HepG2 (cell line): ENCODE data around the gene ARHGAP22.

Source experiments
- BHLHE40 ChIP-seq: IDR thresholded peaks from 2 replicates; pipeline ENCODE4 v1.6.1; 2011; ENCODE audit warnings: low read length, improper control_type of control experiment
- ERF ChIP-seq: IDR thresholded peaks from 2 replicates; pipeline ENCODE4 v1.6.1; 2018; ENCODE audit warnings: missing biosample characterization, missing genetic modification reagents
- KLF15 ChIP-seq: sonication (generic); formaldehyde crosslinking; IDR thresholded peaks from 2 replicates; pipeline ENCODE4 v1.8.1; 2023; ENCODE audit warnings: borderline replicate concordance, mild to moderate bottlenecking, inconsistent platforms, missing genetic modification reagents, mixed read lengths

- TF ChIP-seq KLF15 (no peak), ERF (CRISPR knock-in tag) (no peak), BHLHE40 (no peak)
Measured at GRCh38 chr10:48406204-48406603, 198.7 kb downstream of the ARHGAP22 start.
